Activated naive CD4-positive, alpha-beta T cell treated with anti-CD3 and anti-CD28 coated beads, Interleukin-2, amount 50 U/mL, for 16 hours (primary cell): Measurements from ENCODE around the gene NFRKB.
A peak's percentile ranks its signal among the peaks of the same experiment; 100 is the strongest.
"Not testable (repeated sequence)": the region's sequence is repeated elsewhere in the genome, so short reads cannot be mapped to it uniquely, and the experiment has no call there.

Source experiments
- DNase-seq: peaks from one replicate; pipeline ENCODE4 v3.0.0-alpha.2; 2020

NFRKB gene

DNA sequence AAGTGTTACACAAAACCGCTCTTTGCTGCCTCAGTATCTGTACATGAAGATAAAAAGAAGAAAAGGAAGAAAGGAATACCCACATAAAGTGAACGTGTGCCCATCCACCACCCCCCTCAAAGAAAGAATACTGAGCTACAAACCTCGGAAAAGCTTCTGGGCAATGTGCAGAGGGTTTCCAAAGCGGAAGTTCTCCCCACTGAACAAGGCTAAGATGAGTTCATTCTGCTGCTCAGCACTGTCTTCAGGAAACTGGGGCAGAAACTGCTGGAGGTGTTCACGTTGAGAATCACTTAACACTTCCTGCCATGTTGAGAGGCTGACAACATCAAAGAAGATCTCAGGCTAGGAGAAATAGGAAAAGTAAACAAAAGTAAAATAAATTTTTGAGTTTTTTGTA lies 6.9 kb downstream of the NFRKB start:
- no peak for DNase-seq

DNA sequence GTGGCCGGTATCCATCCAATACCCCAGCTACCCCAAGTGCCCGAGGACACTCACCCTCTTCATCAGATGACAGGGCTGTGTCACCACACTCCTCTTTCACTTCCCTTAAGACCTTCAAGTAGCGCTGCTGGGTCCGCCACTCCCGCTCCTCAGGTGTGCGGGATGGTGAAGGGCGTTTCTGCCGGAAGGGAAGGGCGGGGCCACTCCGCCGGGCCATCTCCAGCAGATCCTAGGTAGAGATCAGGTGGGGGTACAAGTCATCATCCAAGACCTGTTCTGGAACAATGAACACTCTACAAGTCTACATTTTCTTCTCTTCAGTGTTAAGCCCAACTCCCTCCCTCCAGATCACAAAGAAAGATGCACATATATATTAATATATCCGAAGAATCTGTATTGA lies 10.0 kb downstream of the NFRKB start:
- no peak for DNase-seq

DNA sequence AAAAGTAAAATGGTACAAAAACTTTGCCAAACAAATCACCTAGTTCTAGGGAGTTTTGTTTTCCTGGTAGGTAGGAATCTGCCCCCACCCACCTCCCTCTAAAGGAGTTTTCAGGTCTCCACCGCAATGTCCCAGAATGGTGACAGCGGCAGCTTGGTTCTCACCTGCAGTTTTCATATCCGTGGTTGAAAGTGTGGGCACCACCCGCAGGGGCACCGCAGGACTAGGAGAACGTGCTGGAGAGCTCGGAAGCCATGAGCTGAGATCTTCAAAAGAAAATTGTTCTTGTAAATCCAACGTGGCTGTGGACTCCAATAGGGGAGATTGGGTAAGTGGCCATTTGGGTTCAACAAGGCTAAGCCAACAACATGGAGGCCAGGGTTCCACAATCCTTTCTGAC lies 10.8 kb downstream of the NFRKB start:
- DNase-seq = no peak

DNA sequence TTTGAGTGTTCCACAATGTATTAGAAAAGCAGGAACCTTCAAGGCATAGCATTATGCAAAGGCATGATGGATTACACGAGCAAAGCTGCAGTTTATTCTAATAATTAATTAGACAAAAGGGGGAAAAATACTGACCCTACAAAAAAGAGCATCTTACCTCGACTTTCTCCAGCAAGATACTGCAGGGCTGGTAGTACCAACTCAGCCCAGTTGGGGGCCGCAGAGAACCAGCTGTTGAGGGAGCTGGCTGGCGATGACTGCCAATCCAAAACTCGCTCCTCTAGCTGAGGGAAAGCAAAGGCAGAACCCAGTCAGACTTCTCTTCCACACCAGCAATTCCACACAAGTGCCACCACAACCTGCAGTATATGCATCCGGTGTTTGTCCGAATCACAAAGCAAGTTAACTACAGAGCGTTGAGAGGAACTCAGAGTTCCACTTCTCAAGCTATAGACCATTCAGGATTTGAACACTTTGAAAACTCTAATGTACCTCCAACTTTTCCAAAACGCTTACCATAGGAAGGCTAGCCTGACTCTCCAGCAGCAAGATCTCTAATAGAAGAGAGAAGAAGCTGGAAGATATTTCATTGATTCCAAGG lies 13.7 kb downstream of the NFRKB start:
- peak; percentile 54 for DNase-seq

- no peak for DNase-seq
Observed at GRCh38 chr11:129880311-129880710, 15.1 kb downstream of the NFRKB start.

- no peak for DNase-seq
Observed at GRCh38 chr11:129871914-129872313, 23.5 kb downstream of the NFRKB start.

- DNase-seq = not testable (repeated sequence)
Observed at GRCh38 chr11:129868626-129869025, 26.8 kb downstream of the NFRKB start.

DNA sequence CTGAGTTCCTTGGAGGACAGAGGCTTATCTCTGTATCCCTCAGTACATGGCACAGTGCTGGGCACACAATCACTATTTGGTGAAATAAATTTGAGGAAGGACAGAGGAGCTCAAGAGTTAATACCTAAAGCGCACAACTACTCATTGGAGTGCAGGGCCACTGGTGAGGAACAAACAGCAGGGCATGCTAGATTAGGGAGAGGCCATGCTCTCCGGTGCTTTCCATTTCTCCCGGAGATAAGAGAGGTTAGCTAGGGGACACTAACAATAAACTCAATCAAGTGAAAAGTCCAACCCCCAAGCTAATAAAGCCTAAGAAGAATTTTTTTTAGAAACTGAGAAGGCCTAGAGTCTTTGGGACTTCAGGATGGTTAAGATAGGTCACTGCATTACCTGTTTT lies 29.1 kb downstream of the NFRKB start:
- DNase-seq = no peak

- DNase-seq = no peak
Observed at GRCh38 chr11:129865701-129866100, 29.7 kb downstream of the NFRKB start.

GRCh38 chr11:129864811-129865210 lies 30.6 kb downstream of the NFRKB start:
- no peak for DNase-seq

DNA sequence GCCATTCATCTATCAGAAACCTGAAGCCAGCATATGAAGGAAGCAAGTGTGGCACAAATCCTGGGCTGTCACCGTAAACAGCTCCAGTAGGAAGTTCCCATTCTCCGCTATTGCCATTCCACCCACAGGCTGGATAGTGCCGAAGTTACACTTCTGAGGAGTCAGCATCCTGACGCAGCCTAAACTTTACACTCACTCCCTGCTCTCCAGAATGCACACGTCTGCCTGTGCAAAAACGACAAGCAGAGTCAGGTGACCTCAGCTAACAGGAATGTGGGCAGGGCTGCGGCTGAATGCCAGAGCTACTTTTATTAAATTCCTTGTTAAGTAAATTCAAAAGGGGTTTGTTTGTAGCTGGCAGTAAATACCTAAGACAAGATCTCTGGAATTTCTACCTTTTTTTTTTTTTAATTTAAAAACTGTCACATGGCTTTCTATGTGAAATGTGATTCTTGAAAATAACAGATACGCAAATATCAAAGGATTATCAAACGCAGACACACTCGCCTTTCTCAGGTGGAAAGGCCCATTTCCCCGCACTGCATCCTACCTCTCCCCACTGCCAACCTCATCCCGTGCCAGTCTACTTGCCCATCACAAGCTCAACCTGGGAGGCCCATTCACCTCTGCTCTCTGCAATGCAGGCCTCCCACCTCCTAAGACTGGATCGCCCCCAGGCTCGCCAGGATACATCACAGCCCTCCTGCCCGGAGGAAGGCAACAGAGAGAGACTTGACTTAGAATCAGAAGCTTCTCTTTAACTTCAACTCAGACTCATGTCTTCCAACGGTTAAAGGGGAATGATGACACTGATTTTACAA lies 33.5 kb downstream of the NFRKB start:
- DNase-seq = no peak

DNA sequence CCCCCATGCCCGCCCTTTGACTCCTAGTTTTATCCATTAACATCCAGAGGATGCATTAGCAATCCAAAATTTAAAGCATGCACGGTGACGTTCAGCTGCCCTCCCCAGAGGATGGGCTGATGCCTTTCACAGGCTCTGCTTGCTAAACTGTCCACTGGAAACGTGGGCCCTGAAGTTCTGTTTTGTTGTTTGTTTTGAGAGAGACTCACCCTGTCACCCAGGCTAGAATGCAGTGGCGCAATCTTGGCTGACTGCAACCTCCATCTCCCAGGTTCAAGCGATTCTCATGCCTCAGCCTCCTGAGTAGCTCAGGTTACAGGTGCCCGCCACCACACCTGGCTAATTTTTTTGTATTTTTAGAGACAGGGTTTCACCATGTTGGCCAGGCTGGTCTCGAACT lies 39.3 kb downstream of the NFRKB start:
- DNase-seq = no peak

- no peak for DNase-seq
Observed at GRCh38 chr11:129855086-129855485, 40.3 kb downstream of the NFRKB start.

DNA sequence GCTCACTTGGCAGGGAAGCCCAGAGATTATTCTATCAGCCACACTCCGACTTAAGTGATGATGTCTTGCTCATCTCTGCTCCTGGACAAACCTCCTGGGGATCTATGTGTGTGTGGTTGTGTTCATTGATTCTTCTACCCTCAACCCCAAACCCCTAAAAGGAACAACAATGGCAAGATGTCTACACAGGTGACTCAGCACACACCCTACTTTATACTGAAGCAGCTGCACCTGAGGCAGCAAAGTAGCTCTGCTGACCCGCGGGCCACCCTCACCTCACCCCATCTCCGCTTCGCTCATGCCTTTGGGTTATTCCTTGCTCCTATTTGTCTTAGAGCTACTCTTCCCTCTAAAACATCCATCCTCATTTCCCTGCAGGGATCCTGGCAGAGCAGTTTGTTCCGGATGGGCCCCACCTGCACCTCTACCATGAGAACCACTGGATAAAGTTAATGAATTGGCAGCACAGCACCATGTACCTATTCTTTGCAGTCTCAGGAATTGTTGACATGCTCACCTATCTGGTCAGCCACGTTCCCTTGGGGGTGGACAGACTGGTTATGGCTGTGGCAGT lies 41.1 kb downstream of the NFRKB start:
- no peak for DNase-seq

GRCh38 chr11:129853518-129854231 lies 41.7 kb downstream of the NFRKB start:
- DNase-seq = peak; percentile 56

- no peak for DNase-seq
Observed at GRCh38 chr11:129852125-129852740, 43.1 kb downstream of the NFRKB start.

- no peak for DNase-seq
Observed at GRCh38 chr11:129849447-129850130, 45.8 kb downstream of the NFRKB start.

DNA sequence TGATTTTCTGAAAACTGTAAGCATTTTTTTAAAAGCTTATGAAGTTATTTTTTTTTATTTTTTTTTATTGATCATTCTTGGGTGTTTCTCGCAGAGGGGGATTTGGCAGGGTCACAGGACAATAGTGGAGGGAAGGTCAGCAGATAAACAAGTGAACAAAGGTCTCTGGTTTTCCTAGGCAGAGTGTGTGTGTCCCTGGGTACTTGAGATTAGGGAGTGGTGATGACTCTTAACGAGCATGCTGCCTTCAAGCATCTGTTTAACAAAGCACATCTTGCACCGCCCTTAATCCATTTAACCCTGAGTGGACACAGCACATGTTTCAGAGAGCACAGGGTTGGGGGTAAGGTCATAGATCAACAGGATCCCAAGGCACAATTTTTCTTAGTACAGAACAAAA lies 48.0 kb downstream of the NFRKB start:
- DNase-seq = not testable (repeated sequence)

DNA sequence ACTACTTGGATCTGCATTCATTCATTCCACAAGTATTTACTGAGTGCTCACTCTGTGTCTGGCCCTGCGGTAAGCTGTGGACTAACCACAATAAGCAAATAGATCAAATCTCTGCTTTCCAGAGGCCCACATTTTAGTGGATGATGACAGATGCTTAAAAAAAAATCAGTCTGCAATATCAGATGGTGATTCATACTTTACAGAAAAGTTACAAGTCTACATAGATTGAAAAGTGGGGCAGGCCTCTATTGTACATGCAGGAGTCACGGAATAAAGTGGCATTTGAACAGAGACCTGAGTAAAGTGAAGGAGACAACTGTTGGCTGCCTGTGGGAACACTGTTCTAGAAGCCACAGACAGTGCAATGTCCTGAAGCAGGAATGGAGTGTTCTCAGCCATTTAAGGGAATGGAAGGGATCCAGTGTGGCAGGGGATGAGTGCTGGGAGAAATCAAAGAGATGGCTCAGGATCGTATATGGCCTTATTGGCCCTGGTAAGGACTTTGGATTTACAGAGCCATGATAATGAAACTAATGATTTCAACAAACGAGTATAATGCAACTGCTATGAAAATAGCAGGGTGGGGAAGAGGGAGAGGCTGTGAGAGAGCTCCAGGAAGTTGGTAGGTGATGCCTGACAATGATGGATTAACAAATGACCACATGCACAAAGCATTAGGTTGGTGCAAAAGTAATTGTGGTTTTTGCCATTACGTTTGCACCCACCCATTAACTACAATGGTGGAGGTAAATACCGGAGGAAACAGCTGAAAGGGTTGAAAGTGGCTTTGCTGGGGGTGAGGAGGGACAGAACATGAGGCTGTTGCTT lies 48.7 kb downstream of the NFRKB start:
- no peak for DNase-seq
